SK-N-MC (cell line): ENCODE data around the gene KIAA0513.

Experiments used
- DNase-seq: peaks from one replicate; pipeline ENCODE4 v3.0.0-alpha.2; 2011; ENCODE audit warnings: low read depth, low spot score
- H3K27ac ChIP-seq: fragments of 200-600 bp; sonication (generic); 2 replicates; pipeline ENCODE4 v1.5.1; 2016; ENCODE audit warnings: mixed run types
- H3K36me3 ChIP-seq: fragments of 200-600 bp; sonication (generic); 2 replicates; pipeline ENCODE4 v1.6.1; 2017; ENCODE audit warnings: antibody characterized with exemption, low read length, mixed read lengths; ENCODE audit not compliant: insufficient read depth
- H3K4me3 ChIP-seq: fragments of 200-600 bp; sonication (generic); 2 replicates; pipeline ENCODE4 v1.5.1; 2016
- H3K9ac ChIP-seq: fragments of 200-600 bp; sonication (generic); 2 replicates; pipeline ENCODE4 v1.8.0; 2017; ENCODE audit warnings: mixed run types, mixed read lengths; ENCODE audit not compliant: insufficient read length
- H3K9me3 ChIP-seq: fragments of 200-600 bp; sonication (generic); 2 replicates; pipeline ENCODE4 v1.6.1; 2017; ENCODE audit warnings: low read depth, mild to moderate bottlenecking, antibody characterized with exemption, low read length, moderate library complexity, mixed read lengths
- EZH2 ChIP-seq: fragments of 200-600 bp; sonication (generic); IDR thresholded peaks from one replicate; pipeline ENCODE4 v1.6.1; 2017; ENCODE audit warnings: antibody characterized with exemption
- FOXP2 ChIP-seq: optimal IDR thresholded peaks from 2 replicates; pipeline ENCODE3; 2011; ENCODE audit warnings: mild to moderate bottlenecking, moderate library complexity; ENCODE audit not compliant: insufficient read depth; ENCODE audit errors: extremely low read length, control extremely low read depth
- POLR2AphosphoS5 ChIP-seq: IDR thresholded peaks from 2 replicates; pipeline ENCODE4 v1.6.1; 2012; ENCODE audit warnings: mild to moderate bottlenecking, low read depth, low read length, borderline replicate concordance

Gene KIAA0513

GRCh38 chr16:85079785-85080570 lies 52.4 kb downstream of the KIAA0513 start:
- no peak for TF ChIP-seq POLR2AphosphoS5
- TF ChIP-seq EZH2, result no peak
- no peak for TF ChIP-seq FOXP2
- no peaks in the 10 kb centered on the region for H3K36me3 ChIP-seq
- no peaks in the 10 kb centered on the region for H3K9me3 ChIP-seq
- H3K27ac ChIP-seq, result no peak overlapping the region
- no peak overlapping the region for H3K4me3 ChIP-seq
- H3K9ac ChIP-seq, result no peak overlapping the region
- no peak for DNase-seq

GRCh38 chr16:85081038-85081437 lies 53.4 kb downstream of the KIAA0513 start:
- H3K9me3 ChIP-seq, result no peaks in the 10 kb centered on the region
- no peak overlapping the region for H3K4me3 ChIP-seq
- H3K27ac ChIP-seq, result no peak overlapping the region
- TF ChIP-seq FOXP2 (no peak), EZH2 (no peak), POLR2AphosphoS5 (no peak)
- no peaks in the 10 kb centered on the region for H3K36me3 ChIP-seq
- no peak for DNase-seq
- no peak overlapping the region for H3K9ac ChIP-seq

- H3K9me3 ChIP-seq, result no peaks in the 10 kb centered on the region
- TF ChIP-seq POLR2AphosphoS5 (no peak), EZH2 (no peak), FOXP2 (no peak)
Observed at GRCh38 chr16:85081765-85082164, 54.2 kb downstream of the KIAA0513 start.

GRCh38 chr16:85082173-85083050 lies 54.8 kb downstream of the KIAA0513 start:
- no peak overlapping the region for H3K4me3 ChIP-seq
- TF ChIP-seq EZH2, result no peak
- TF ChIP-seq POLR2AphosphoS5, result no peak
- TF ChIP-seq FOXP2, result no peak
- no peaks in the 10 kb centered on the region for H3K36me3 ChIP-seq
- no peak overlapping the region for H3K27ac ChIP-seq
- no peak overlapping the region for H3K9ac ChIP-seq
- H3K9me3 ChIP-seq, result no peaks in the 10 kb centered on the region
- no peak for DNase-seq

More at GRCh38 chr16:85081765-85082164, 54.2 kb downstream of the KIAA0513 start:
- H3K4me3 ChIP-seq, result no peak overlapping the region
- no peaks in the 10 kb centered on the region for H3K36me3 ChIP-seq
- H3K27ac ChIP-seq, result no peak overlapping the region
- no peak for DNase-seq
- H3K9ac ChIP-seq, result no peak overlapping the region

- no peaks in the 10 kb centered on the region for H3K9me3 ChIP-seq
- DNase-seq, result no peak
- no peak overlapping the region for H3K4me3 ChIP-seq
- no peak for TF ChIP-seq EZH2
- no peak for TF ChIP-seq POLR2AphosphoS5
- no peak for TF ChIP-seq FOXP2
- H3K27ac ChIP-seq, result no peak overlapping the region
- H3K36me3 ChIP-seq, result no peaks in the 10 kb centered on the region
- H3K9ac ChIP-seq, result no peak overlapping the region
Observed at GRCh38 chr16:85083051-85083639, 55.5 kb downstream of the KIAA0513 start.

GRCh38 chr16:85084841-85085510 lies 57.4 kb downstream of the KIAA0513 start:
- Histone ChIP-seq H3K27ac (no peak overlapping the region), H3K36me3 (no peaks in the 10 kb centered on the region), H3K9ac (no peak overlapping the region), H3K4me3 (no peak overlapping the region), H3K9me3 (no peaks in the 10 kb centered on the region)
- TF ChIP-seq POLR2AphosphoS5 (no peak), EZH2 (no peak), FOXP2 (no peak)
- DNase-seq, result no peak

GRCh38 chr16:85085721-85086120 lies 58.1 kb downstream of the KIAA0513 start:
- H3K9ac ChIP-seq, result no peak overlapping the region

GRCh38 chr16:85086347-85087291 lies 59.0 kb downstream of the KIAA0513 start:
- Histone ChIP-seq H3K36me3 (no peaks in the 10 kb centered on the region), H3K9ac (no peak overlapping the region), H3K9me3 (no peaks in the 10 kb centered on the region), H3K27ac (no peak overlapping the region), H3K4me3 (no peak overlapping the region)
- no peak for TF ChIP-seq EZH2
- DNase-seq, result no peak

More at GRCh38 chr16:85085721-85086120, 58.1 kb downstream of the KIAA0513 start:
- no peak overlapping the region for H3K4me3 ChIP-seq
- H3K27ac ChIP-seq, result no peak overlapping the region
- H3K36me3 ChIP-seq, result no peaks in the 10 kb centered on the region
- no peak for TF ChIP-seq FOXP2
- TF ChIP-seq POLR2AphosphoS5, result no peak
- TF ChIP-seq EZH2, result no peak
- DNase-seq, result no peak
- H3K9me3 ChIP-seq, result no peaks in the 10 kb centered on the region
